Left lobe of liver (tissue), 2 donors: ENCODE measurements around the gene MAP7. TPM values are rescaled to one million over a fixed set of nuclear protein-coding genes. Genes with fewer than 3 reads are reported as not detected.

Source experiments
- ATAC-seq: fragments of 200-7000 bp; cut with Tn5 transposase; one replicate; pipeline ENCODE4 v1.9.1; 2020; ENCODE audit warnings: mild to moderate bottlenecking, moderate library complexity
- DNase-seq: peaks from one replicate; pipeline ENCODE4 v3.0.0-alpha.2; 2020; ENCODE audit warnings: low spot score
- total RNA-seq: library from RNA; stranded (reverse); gene quantifications from one replicate; pipeline ENCODE4 v1.2.1, GENCODE V29; 2021
- donor health status: DM: no; HTN: no; CAD: no; lungs with moderate emphysema.
- donor health status: DM: no; HTN: yes; CAD: no.

The MAP7 gene
- total RNA-seq, 1 donor from 2014 or later: 18.1 TPM

DNA sequence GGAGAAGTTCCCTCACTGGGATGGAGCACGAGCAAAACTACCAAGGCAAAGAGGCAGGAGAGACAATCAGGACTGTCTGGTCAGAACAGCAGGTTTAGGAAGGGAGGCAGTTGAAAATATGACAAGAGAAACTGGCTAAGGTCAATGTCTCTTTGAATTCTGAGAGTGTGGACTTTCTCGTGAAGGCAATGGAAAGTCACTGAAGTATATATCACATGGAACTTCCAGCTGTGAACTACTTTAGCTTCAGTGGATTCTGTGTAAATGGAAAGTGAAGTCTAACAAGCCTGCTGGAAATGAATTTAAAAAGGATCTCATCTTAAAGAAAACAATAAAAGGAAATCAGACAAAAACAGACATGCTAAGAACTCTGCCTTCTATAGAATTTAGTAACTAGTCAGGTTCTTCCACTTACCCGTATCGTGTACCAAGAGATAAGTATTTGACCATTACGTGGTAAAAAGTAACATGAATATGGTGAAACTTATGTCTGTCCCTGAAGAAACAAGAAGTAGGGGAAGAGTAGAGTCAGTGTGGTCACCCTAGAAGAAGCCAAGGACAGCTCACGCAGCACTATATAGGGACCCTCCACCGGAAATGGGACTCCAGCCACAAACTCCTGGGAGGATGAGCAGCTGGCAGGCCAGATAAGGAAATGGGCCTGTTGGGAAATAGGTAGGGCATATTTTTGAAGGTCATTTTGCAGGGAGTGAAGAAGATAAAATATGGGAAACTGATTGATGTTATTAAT is 123.4 kb downstream of the MAP7 start:
- no peak for ATAC-seq
- DNase-seq: no peak

DNA sequence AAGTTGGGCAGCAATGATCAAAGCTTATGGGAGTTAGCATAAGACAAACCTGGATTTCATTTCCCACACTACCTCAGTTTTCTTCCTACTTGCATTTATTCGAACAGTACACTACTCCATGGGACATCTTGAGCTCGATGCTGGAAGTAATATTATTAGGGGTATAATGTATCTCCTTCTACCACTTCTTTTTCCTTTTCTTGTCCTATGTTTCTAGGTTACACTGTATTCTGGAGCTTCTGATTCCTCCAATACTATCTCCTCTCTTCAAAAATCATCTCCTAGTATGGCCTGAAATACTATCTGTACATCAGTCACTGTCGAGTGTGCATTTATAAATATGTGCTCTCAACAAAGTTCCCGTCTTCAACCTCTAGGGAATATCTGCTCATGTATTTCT is 124.4 kb downstream of the MAP7 start:
- no peak for ATAC-seq
- no peak for DNase-seq

DNA sequence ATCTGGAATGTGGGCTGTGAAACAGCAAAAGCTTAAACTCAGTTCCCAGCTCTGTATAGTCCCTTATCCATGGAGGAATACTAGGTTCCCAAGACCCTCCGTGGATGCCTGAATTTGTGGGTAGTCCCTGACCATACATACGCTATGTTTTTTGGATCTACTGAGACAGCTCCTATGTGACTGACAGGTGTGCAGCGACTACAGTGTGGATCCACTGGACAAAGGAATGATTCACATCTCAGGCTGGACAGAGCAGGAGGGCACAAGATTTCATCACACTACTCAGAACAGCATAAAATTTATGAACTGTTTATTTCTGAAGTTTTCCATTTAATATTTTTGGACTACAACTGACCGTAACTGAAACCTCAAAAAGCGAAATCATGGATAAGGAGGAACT is 125.3 kb downstream of the MAP7 start:
- ATAC-seq: no peak

DNA sequence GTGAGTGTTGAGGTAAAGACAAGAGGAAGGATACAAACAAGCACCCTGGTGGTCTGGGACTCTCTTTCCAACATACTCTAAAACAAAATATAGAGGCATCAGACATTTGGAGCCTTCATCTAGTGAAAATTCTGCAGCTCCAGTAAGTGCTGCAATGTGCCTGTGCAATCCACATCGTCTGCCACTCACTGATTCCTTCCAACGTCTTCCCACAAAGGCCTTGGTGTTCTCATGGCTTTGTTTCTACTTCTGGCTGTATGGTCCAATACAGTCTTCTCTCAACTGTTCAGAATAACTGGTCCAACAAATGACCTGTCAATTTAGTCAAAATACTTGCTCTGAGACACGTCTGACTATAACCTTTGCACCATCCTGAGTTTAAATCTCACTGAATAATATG is 125.8 kb downstream of the MAP7 start:
- no peak for ATAC-seq
- no peak for DNase-seq

More for the DNA sequence above, 125.3 kb downstream of the MAP7 start:
- no peak for DNase-seq

DNA sequence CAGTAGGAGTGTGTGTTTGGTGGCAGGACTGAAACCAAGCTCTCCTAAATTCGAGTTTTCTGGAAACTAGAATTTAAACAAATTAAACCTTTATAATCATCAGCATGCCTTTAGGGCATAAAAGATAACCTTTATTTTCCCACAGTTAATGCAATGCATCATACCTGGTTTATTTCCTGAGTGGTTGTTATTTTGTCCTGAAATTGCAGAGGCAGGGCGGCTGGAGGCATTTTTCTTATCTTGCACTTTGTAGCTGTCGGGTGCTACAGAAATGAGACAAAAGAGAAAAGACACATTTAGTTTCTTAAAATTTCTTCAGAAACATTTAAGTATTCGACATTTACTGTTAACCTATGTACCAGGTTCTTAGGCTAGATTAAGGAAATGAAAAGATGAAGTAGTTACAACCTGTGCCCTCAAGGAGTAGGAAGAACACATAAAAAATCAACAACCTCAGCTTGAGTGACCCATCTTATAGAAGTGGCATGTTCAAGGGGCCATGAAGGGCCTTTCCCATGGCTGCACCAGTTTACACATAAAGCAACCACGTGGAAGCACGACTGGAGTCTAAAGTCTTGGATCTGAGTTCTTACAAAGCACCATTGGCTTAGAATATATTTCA is 128.6 kb downstream of the MAP7 start:
- no peak for ATAC-seq
- no peak for DNase-seq

DNA sequence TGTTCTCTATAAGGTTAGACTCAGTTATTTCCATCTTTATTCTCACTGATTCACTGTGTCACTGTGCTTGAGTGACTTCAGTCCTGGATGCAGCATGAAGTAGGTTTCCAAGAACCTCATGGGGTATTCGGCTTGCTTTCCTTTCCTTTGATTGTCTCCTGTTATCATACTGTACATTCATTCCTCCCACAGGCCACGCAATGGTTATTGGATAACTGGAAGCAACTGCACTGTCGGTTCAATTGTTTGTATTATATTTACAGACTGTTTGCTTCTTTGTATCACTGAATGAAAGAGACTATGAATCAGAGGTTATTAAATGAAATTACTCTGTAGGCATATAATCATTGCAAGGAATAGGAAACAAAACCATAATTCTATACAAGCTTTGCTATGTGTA is 129.4 kb downstream of the MAP7 start:
- ATAC-seq: no peak

DNA sequence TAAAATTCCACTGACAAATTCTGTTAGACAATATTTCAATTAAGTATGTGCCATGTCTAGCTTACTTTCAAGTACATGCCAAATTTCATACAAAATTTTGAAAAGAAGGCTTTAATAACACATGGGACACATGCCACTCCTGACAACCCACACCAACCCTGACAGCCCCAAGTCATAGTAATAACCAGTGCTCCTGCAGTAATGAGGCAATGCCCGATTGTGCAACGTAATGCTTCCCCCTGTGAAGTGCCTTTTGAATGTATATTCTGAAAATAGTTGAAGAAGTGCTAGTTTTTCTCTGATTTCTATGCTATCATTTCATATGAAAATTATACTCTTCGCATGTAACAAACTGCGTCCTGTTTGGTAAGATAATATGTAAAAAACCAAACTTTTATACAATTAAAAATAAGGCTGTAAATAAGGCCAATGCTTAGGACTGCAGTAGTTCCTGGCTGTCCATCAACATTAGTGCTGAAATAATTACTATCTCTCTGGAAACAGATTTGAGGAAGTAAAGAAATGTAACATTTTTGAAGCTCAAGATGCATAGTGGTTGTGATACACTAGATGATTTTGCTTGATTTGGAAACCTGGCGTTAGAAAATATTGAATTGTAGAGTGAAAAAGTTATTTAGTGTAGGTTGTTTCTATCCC is 134.7 kb downstream of the MAP7 start:
- ATAC-seq (peak; percentile 35), DNase-seq (no peak)

More for the DNA sequence above, 129.4 kb downstream of the MAP7 start:
- no peak for DNase-seq

DNA sequence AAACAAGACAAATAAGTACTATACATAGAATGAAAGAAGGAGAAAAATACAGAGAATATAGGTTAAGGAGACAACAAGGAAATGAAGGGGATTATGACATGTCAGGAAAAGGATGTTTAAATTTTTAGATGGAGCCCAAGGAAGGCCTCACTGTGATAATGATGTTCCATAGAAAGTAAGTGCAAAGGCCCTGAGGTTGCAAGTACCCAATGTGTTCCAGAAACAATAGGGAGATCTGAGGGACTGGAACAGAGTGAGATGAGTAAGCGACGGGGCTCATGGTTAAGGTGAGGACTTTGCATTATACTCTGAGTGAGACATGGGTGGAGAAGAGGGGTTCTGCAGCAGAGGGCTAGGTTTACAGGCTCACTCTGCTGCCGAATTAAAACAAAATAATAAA is 137.8 kb downstream of the MAP7 start:
- no peak for DNase-seq
- ATAC-seq: no peak

DNA sequence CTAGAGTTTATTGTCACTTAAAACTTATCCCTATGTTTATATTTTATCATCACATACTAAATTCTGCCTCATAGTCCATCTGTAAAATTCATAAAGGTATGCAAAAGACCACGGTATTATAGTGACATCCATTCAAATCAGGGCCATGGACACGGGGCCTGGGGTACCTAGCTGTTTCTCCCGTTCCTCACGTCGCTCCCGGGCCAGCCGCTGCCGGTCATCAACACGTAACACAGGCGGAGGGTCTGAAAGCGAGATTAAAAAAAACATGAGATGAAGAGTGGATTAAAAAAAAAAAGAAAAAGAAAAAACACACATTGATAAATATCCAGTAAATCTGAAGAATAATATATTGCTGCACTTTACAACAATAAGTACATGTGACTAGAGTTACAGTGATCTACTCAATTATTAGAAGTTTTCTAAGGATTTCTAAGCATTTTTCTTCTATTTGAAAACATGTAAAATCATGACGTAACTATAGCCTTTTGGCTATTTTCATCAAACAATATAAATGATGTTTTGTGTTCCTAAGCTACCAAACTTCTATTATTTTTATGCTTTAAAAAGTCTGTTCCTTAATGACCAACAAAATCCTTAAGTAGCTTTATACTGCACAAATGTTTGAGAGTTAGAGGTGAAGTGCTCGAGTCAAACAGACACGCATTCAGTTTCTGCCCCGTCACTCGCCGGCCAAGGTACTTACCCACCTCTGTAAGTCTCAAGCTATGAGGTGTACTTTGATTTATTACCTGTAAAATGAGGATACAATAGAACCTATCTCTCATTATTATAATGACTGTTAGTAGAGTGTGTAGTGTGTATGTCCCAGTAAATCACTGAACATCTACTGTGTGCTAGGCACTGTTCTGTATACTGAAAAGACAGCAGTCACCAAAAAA is 138.5 kb downstream of the MAP7 start:
- no peak for DNase-seq
- no peak for ATAC-seq

DNA sequence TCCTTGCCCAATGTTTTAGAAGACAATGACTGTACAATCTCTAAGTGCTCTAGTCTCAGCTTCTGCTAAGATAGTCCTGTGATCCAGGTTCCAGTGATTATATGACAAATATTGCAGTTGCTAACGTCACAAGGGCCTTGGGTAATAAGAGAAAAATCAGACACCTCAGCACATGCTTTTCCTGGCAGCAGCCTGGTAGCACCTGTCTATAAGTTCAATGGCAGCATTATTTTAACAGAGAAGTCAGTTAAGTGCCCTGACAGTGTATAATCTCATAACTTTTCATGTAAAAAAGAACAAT is 139.2 kb downstream of the MAP7 start:
- DNase-seq: no peak
- no peak for ATAC-seq

DNA sequence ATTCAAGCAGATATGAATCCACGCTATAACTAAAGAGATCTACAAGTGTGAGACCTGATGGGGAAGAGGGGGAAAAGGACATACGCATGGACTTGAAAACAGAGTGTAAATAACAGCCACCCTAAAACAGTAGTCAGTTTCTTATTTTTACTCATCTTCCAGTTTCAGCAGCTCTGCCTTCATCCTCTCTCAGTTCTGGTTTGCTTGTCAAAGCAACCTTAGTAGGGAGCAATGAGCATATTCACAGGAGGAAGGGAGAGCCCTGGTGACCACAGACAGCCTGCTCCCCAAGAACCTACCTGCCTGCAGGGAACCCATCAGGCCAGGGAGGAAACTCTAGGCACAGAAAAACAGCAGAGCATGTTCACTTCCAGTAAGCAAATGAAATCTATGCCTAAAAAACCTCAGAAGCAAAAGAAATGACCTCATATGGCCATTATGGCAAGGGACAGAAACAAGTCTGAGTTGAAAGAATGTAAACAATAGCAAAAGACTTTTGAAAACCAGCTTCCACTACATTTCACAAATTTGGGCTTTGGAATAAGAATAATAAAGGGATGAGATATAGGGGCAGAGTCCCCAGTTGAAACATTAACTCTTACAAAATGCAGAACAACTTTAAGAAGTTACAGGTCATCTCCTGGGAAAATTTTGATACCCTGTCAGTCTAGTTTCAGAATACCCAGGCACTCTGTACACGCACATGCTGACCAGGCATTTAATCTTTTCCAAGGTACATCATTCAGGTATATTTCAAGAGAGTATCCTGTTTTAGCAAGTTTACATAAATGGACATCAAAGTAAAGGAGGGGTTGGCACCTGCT is 139.8 kb downstream of the MAP7 start:
- ATAC-seq (no peak), DNase-seq (no peak)

DNA sequence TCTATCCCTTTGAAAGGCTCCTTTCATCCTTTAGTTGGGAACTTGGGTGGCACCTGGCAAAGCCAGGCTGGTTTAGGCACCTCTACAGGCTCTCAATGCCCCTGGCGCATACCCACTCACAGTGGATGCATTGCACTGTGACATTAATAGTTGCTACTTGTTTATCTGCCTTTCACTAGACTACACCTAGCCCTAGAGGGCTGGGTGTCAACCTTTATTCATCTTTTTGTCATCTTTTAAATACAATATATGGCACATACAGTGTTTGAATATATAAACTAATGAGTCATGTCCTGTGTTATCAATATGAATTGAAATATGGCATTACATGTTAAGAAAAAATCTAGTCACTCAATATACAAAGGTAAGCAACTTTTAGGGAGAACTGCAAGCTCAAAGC is 140.6 kb downstream of the MAP7 start:
- ATAC-seq: no peak

DNA sequence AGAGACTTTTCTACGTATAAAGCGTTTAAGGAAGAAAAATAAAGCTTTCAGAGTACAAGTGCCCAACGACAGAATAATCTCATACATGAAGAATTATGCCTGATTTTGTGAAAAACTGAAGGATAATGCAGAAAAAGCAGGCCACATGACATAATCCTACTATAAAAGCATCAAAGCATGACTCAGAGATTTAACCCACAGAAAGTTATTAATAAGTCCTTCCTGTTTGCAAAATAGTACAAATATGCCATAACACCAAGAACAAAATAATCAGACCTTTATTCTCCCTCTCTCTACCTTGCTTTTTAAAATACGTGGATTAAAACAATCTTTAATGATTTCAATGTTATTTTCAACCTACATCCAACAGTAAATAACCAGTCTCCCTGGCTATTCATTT is 142.0 kb downstream of the MAP7 start:
- no peak for DNase-seq

More for the DNA sequence above, 140.6 kb downstream of the MAP7 start:
- no peak for DNase-seq

DNA sequence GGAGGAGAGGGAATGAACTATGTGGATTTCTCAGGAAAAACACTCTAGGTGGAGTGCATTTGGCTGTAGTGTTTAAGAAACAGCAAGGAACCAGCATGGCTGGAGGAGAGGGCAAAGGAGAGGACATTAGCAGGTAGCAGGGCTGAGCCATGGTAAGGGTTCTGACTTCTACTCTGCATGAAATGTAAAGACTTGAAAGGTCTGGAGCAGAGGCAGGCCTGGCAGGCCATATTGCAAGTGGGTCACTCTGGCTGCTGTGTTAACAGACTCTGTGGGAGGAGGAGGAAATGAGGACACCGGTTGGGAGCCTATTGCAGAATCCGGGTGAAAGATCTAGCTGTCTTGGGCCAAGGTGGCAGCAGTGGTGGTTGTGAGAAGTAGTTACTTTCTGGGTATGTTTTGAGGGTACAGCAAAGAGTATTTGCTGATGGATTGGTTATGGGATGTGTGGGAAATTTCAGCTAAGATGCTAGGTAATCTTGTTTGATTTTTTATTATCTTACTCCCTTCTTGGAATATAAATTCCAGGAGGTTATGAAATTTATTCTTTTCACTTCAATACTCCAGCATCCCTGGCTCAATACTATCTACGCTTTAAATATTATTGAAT is 144.7 kb downstream of the MAP7 start:
- ATAC-seq: peak; percentile 95

More for the DNA sequence above, 142.0 kb downstream of the MAP7 start:
- ATAC-seq: no peak

DNA sequence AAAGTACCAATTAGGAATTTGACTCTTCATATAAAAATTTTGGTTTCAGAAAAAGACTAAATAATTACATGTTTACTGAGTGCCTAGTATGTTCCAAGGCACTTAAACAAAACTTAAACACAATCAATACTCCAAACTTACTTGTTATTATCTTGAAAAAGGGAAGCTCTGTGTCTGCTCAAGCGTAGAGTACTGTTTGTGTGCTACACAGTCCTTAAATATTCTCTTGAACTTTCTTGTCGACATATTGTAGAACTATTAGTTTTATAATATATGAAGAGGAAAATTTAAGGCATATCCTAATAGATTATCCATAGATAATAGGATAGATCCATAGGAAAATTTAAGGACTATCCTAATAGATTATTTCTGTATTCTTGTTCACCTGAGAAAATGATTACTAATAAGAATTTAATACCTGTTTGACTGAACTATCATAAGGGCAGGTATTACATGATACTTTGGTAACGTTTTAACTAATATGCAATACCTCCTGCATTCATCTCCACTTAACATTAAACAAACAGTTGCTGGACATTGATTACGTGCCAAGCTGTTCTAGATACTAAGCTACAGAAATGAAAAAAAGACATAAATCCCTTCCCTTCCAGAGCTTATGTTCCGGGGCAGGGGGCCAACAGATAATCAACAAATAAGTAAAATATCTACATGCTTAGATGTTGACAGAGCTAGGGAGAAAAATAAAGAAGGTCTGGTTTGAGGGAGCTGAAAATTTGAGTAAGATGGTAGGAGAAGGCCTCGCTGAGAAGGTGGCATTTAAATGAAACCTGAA is 145.4 kb downstream of the MAP7 start:
- DNase-seq (no peak), ATAC-seq (peak; percentile 78)

More for the DNA sequence above, 144.7 kb downstream of the MAP7 start:
- peak; percentile 60 for DNase-seq

DNA sequence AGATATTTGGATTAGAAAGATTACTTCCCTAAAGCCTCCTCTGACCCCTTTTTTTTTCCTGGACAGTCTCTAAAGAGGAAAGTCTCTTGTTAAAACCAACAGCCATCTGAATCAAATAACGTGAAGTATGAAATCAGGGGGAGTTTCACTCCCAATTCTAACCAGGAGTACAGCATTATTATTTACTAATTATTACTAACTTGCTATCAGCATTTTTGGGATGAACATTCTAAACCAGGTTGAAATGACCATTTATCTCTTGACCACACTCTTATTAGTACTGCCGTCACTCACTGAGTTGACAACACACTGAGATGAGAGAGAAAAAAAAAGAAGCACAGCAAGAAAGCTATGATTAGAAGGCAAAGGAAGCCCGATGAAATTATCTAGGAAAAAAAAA is 146.2 kb downstream of the MAP7 start:
- DNase-seq: no peak
- no peak for ATAC-seq

DNA sequence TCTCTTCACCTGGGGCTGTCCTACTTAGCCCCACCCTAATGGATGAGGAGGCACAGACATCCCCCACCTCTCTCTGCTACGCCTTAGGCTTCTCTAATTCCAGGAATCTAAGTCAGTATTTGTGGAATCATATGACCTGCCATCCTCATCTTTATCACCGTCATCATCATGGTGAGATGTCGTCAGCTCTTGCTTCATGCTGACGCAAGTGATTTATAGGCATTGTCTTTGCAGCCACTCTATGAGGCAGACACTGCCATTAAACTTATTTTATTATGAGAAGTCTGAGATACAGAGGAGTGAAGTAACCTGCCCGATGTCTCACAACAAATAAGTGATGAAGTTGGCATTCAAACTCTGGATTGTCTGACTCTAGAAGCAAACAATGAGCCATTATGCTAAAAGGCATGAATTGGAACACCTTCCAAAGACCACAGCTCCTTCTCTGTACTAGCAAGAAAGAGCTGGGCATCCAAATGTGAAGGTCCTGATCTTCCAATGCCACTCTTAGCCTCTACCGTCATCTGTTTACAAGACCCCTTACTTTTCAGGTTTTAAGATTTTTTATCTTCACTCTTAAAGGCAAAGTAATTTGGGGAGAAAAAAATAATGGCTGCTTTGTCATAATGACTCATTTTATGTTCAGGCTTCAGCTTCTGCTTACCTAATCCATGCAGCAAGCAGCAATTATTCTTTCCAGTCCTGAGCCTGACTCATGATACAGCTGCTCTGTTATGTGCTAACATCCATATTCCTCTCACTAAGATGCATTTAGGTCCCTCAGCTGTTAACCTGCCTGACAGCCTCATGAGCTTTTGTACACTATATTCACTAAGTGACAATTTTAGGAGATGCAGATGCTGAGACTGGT is 146.9 kb downstream of the MAP7 start:
- ATAC-seq (no peak), DNase-seq (no peak)

DNA sequence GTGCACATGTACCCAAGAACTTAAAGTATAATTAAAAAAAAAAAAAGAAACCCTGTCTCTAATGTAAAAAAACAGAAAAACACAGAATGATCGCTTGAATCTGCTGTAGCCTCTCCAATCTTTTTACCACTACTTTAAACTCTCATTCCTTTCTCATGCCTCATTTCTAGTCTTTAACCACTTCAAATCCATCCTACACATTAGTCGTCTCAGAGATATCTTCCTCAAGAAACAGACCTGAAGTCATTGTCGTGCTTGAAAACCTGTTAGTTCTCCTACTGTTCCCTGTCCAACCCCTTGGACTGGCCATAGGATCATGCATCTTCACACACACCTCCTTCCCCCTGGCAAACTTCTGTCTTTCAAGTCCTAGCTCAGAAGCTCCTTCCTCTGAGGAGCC is 148.5 kb downstream of the MAP7 start:
- ATAC-seq: no peak
- no peak for DNase-seq
